Measurements from ENCODE around the gene RAD18. TPM values are rescaled to one million over a fixed set of nuclear protein-coding genes. Genes with fewer than 3 reads are reported as not detected.

RAD18 gene
- total RNA-seq, 1 donor from 2014 or later = 8.5 TPM

- ATAC-seq (no peak), DNase-seq (no peak)
- intact Hi-C loops (cut with micrococcal nuclease) = loop anchor here (5.0 kb wide), 1 partner anchor 80 kb away; no protein-coding TSS in a partner anchor
Measured at GRCh38 chr3:8987226-8987625, 24.0 kb upstream of the RAD18 start.

GRCh38 chr3:8986741-8987140 lies 23.5 kb upstream of the RAD18 start:
- DNase-seq = no peak
- intact Hi-C loops (cut with micrococcal nuclease) = loop anchor here (5.0 kb wide), 1 partner anchor 81 kb away; no protein-coding TSS in a partner anchor
- no peak for ATAC-seq

- ATAC-seq (no peak), DNase-seq (no peak)
- intact Hi-C loops (cut with micrococcal nuclease) = loop anchor here (5.0 kb wide), 1 partner anchor 81 kb away; no protein-coding TSS in a partner anchor
Measured at GRCh38 chr3:8985876-8986275, 22.6 kb upstream of the RAD18 start.

GRCh38 chr3:8985411-8985831 lies 22.1 kb upstream of the RAD18 start:
- DNase-seq (no peak), ATAC-seq (no peak)
- intact Hi-C loops (cut with micrococcal nuclease) = loop anchor here (5.0 kb wide), 1 partner anchor 82 kb away; no protein-coding TSS in a partner anchor

GRCh38 chr3:8984526-8984925 lies 21.3 kb upstream of the RAD18 start:
- ATAC-seq (no peak), DNase-seq (no peak)
- intact Hi-C loops (cut with micrococcal nuclease) = no loop called here

- no peak for DNase-seq
- intact Hi-C loops (cut with micrococcal nuclease) = no loop called here
- no peak for ATAC-seq
Measured at GRCh38 chr3:8984081-8984480, 20.8 kb upstream of the RAD18 start.

GRCh38 chr3:8983591-8983990 lies 20.3 kb upstream of the RAD18 start:
- DNase-seq = no peak
- intact Hi-C loops (cut with micrococcal nuclease) = no loop called here
- ATAC-seq = no peak

- no peak for DNase-seq
- intact Hi-C loops (cut with micrococcal nuclease) = no loop called here
- no peak for ATAC-seq
Measured at GRCh38 chr3:8983026-8983425, 19.8 kb upstream of the RAD18 start.

- DNase-seq = no peak
- ATAC-seq = peak; percentile 35
- intact Hi-C loops (cut with micrococcal nuclease) = no loop called here
Measured at GRCh38 chr3:8982509-8982908, 19.2 kb upstream of the RAD18 start.

- no peak for ATAC-seq
- intact Hi-C loops (cut with micrococcal nuclease) = no loop called here
- DNase-seq = no peak
Measured at GRCh38 chr3:8981700-8982099, 18.4 kb upstream of the RAD18 start.

- intact Hi-C loops (cut with micrococcal nuclease) = no loop called here
- DNase-seq (no peak), ATAC-seq (no peak)
Measured at GRCh38 chr3:8981296-8981695, 18.0 kb upstream of the RAD18 start.

- intact Hi-C loops (cut with micrococcal nuclease) = no loop called here
- DNase-seq (no peak), ATAC-seq (no peak)
Measured at GRCh38 chr3:8980756-8981257, 17.5 kb upstream of the RAD18 start.

GRCh38 chr3:8979262-8979661 lies 16.0 kb upstream of the RAD18 start:
- DNase-seq (no peak), ATAC-seq (no peak)
- intact Hi-C loops (cut with micrococcal nuclease) = no loop called here

GRCh38 chr3:8978551-8978950 lies 15.3 kb upstream of the RAD18 start:
- intact Hi-C loops (cut with micrococcal nuclease) = no loop called here
- ATAC-seq (no peak), DNase-seq (no peak)

GRCh38 chr3:8976540-8977182 lies 13.4 kb upstream of the RAD18 start:
- DNase-seq (no peak), ATAC-seq (no peak)
- intact Hi-C loops (cut with micrococcal nuclease) = no loop called here

- DNase-seq = no peak
- ATAC-seq = no peak
- intact Hi-C loops (cut with micrococcal nuclease) = no loop called here
Measured at GRCh38 chr3:8975081-8976020, 12.1 kb upstream of the RAD18 start.

- intact Hi-C loops (cut with micrococcal nuclease) = no loop called here
- no peak for DNase-seq
- ATAC-seq = no peak
Measured at GRCh38 chr3:8974458-8974857, 11.2 kb upstream of the RAD18 start.

- intact Hi-C loops (cut with micrococcal nuclease) = no loop called here
- ATAC-seq (peak; percentile 17), DNase-seq (no peak)
Measured at GRCh38 chr3:8972639-8973038, 9.4 kb upstream of the RAD18 start.

- ATAC-seq (peak; percentile 69), DNase-seq (no peak)
- intact Hi-C loops (cut with micrococcal nuclease) = loop anchor here (2.0 kb wide), 1 partner anchor 332 kb away; no protein-coding TSS in a partner anchor
Measured at GRCh38 chr3:8970971-8971589, 7.8 kb upstream of the RAD18 start.

GRCh38 chr3:8969241-8969640 lies 6.0 kb upstream of the RAD18 start:
- intact Hi-C loops (cut with micrococcal nuclease) = no loop called here
- ATAC-seq (no peak), DNase-seq (no peak)

Data from left ventricle myocardium superior (tissue), 1 donor.